UCSD-AML1 (cell line): ENCODE measurements around the gene EHD4.

Experiments used
- DNase-seq: peaks from one replicate; lab custom pipeline; 2025; ENCODE audit not compliant: unreplicated experiment; lab: John Stamatoyannopoulos, UW

EHD4 gene

DNA sequence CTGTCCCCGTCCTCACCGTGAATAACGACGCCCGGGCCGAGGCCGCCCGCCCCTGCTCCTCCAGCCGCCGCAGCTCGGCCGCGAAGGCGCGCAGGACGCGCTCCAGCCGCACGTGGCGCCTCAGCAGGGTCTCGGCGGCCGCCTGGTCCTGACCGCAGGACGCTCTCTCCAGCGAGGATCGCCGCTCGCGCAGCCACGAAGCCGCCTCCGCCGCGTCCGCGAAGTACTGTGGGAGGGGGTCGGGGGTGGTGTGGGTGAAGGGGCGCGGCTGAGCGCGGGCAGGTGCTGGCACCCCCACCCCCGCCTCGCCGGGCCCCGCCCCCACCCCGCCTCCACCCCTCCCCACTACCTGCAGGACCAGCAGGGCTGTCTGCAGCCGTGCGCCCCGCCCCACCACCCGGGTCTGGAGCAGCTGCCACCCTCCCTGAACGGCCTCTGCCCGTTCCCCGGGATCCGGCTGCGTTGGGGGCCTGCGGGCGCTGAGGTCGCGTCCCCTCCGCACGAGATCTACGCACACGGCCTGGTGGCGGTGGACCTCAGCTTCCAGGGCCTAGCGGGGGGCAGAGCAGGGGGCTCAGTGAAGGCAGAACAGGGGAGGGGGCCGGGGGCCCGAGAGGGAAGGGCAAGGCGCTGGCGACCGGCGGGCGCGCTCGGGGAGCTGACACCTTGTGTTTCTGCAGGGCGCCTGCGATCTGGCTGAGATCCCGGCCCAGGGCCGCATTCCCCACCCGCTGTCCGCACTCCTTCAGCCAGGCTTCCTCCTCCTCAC, 90.3 kb downstream of the EHD4 start:
- DNase-seq: no peak

DNA sequence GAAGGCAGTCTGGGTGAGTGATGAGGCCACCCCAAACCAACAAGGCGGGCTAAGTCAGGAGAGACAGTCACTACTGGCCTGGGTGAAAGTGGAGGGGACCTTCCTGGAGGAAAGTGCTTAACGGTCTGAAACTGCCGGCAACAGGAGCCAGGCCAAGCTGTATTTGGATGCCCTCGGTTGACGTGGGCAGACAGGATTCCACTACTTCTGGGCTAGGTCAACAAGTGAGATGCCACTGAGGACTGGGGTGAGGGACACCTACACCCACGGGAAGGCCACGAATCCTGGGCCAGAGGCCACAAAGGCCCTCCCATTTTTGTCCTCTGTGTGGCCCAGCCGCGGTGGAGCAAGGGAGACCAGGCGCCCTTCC, 90.8 kb downstream of the EHD4 start:
- no peak for DNase-seq

DNA sequence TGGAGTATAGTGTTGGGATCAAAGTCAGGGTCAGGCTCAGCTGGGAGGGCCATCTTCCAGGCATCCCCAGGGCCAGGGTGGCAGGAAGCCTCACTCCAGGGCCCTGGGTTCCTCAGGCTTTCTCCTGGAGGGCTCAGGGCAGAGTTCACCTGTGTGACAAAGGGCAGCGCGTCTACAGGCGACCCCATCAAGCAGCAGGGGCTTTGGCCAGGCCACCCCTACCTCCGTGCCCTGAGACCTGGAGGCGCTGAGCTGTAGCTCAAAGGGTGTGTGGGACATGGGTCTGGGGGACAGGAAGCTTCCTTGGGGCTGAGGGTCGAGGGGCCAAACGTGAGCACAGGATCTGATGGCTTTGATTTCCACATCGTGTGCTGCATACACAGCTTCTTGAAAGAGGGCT, 91.3 kb downstream of the EHD4 start:
- no peak for DNase-seq

DNA sequence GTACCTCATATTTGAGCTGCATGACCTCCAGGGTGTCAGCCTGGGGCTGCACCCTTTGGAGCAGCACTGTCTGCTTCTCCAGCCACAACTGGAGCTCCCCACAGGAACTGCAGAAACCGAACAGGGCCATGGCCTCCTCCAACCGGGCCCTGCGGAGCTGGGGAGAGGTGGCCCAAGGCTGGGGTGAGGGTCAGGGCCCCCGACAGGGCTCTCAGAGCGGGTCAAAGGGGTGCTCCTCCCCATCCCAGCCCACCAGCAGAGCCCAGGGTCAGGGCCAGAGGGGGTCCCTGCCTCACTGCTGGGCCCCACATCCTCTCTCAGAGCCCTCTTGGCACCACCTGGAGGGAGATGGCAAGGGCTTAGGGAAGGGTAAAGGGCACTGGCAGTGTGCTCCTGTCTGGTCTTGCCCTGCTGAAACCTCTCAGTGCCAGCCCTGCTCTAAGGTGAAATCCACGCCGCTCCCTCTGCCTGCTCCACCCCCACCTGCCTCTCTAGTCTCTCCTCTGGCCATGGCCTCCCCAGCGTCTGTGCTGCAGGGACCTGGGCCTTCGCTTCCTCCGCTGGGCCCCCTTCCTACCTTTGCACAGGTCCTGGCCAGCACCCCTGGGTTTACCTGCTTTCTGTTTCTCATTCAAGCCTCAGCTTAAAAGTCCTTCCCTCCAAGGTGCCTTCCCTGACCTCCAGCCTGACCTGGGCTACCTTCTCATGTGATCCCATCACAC, 92.0 kb downstream of the EHD4 start:
- DNase-seq: no peak

DNA sequence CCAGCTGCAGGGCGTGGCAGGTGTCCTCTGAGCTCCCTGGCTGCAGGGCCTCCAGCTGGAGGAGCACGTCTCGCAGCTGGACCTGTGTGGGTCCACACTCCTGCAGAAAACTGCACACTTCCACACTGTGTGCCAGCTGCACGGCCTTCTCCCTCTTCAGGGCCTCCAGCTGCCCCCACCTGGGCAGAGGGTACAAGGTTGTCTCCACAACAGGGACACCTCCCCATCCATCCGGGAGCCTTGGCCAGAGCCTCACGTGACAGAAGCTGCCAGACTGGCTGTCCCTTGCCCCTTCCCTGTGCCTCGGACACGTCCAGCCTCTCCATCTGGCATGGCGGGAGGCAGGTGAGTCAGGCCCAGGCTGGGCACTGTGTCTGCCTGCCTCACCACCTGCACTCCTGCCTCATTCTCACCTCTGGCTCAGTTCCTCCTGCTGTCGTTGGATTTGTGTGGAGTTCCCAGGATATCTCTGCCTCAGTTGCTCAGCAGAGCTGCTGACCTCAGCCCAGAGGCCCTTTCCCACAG, 93.0 kb downstream of the EHD4 start:
- no peak for DNase-seq

DNA sequence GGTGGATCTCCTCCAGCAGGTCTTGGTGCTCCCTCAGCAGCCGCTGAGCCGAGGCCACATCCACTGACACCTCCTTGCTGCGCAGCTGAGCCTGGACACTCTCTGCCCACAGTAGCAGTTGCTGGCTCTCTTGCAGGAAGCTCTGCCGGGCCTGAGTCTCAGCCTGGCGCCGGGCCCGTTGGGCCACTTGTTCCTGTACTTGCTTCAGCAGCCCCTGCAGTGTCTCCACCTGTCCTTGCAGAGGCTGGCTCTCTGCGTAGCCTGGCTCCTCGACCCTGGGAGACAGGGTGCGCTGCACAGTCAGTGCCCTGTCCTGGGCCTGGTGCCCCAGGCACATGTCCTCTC, 94.0 kb downstream of the EHD4 start:
- DNase-seq: no peak

DNA sequence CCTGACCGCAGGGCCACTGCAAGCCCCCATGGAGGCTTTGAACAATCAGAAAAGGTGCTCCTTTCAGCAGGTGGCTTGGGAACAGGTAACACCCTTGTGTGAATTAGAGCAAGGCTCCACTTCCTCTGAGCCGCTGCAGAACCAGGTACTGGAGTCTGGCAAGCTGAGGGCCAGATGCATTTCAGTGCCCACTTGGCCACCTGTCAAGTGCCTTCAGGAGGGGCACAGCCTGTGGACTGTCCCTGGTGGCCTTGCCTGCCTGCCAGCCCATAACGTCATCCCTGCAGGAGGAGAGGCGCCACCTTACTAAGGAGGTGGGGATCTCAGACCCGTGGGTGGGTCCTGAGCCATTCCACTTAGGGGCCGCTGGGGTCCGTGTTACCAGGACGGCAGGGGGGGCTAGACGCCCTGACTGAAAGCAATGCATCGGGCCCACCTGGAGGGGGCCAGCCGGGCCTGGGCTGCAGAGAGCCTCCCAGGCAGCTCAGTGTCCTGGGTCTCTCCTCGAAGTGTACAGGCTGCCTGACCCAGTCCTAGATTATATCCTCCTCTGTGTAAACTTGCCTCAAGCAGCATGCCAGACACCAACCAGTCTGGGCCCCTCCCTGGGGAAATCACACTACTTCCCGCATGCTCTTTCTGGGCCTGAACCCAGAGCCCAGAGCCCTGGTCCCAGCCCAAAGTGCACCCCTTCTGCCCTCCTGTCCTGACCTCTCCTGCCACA, 94.6 kb downstream of the EHD4 start:
- DNase-seq: no peak

DNA sequence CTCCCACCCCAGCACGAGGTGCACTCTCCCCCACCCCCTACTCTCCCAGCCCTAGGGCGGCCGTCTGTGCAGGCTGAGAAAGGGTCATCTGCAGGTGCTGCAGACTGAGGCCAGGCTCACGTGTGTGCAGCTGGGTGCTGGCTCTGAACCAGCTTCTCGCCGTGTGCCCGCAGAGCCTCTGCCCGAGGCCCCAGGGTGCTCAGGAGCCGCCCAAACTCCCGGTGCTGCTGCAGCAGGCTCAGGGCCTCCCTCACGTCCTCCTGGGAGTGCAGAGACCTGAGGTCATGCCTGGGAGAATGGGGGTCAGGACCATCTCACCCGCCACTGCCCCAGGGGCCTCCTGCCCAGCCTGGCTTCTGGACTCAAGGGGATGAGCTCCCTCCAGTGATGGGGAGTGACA, 95.7 kb downstream of the EHD4 start:
- DNase-seq: no peak

DNA sequence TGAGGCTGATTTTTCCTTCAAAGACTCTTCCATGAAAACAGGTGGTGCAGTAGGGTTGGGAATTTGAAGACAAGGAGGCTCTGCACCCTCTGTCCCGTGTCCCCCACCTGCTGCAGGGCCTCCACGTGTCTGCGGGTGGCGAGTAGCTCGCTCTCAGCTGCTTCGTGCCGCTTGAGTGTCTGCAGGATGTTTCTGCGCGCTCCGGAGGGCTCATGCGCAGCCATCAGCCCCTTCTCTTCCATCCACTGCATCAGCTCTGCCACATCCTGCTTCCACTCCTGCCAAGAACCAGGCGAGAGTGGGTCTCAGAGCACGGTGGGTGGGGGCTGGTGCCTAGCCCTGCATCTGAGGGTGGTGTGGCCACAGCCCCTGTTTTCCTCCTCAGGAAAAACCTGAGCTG, 96.3 kb downstream of the EHD4 start:
- no peak for DNase-seq

DNA sequence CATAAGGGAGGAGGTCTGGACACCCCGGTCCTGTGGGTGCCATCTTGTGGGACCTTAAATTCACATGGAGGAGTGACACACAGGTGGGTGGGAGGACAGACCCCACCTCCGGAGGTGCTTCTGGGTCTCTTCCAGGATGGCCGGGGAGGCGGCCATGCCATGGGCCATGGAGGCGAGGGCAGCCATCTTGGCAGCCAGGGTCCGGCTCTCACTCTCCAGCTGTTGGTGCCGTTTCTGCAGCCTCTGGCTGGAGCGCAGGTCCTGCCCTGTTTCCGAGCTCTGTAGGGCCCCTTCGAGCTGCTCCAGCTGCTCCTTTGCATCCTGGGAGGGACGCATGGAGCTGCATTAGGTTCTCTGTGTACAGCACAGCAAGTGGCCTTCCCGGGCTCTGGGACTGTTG, 97.6 kb downstream of the EHD4 start:
- no peak for DNase-seq

DNA sequence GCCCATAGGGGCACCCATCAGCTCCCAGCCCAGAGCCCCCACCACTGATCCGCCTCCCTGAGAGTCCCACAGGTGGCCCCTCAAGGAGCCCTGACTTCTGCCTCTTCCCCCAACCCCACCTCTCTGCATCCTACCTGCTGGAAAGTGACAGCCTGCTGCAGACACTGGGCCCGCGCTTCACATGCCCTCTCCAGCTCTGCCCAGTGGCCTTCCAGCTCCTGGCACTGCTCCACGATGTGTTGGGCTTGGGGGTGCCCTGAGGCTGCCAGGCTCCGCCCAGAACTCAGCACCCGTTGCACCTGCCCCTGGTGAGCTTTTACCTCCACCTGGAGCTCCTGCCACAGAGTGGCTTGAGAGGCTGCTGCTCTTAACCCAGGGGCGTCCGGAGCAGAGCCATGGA, 98.6 kb downstream of the EHD4 start:
- no peak for DNase-seq

DNA sequence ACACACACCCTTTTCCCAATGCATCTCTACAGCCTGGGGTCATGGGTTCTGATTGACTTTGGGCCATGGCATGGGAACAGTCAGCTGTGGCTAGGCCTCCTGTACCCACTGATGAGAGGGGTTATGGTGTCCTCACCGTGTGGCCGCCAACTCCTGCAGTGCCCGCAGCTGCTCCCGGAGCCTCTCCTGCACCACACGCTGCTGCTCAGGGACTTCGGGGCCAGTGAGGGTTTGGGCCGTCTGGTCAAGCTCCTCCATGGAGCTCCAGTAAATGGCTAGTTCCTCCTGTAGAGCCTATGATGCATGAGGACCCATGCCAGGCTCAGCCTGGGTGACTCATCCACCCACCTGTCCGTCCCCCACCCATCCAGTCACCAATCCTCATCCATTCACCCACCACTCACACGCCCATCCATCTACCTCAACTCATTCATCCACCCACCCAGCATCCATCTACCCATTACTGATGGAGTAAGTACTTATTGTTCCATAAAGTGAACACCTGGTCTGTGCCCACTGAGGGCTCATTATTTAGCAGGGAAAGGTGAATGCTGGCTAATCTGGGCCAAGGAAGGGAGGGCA, 100.1 kb downstream of the EHD4 start:
- no peak for DNase-seq

DNA sequence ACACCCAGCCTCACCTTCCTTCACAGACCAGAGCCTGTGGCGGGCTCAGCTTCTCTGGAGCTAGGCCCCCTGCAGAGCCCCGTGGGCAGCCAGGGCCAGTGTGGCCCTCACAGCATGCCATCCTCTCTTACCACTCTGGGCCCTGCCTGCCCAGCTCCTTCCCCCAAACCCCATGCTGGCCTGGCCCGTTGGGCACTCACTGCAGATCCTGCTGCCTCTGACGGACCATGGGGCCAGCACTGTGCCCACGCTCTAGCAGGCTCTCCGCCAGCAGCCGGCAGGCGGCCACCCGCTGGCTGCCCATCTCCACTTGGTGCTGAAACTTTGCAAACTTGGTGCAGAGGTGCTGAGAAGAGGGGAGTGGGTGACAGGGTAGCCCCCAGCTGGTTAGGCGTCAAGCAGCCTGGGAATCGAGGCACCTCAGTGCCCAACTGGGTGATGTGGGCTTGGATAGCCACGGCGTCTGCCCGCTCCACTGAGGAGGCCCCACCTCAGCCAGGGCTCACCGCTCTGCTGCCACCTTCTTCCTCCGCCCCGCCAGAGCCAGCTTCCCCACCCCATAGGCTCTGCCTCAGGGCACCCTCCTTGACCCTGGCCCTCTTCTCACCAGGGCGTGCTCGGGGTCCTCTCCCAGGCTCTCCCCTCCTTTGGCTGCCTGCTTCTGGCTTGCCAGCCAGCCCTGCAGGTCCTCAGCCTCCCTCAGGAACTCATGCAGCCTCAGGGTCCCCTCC, 101.0 kb downstream of the EHD4 start:
- no peak for DNase-seq

DNA sequence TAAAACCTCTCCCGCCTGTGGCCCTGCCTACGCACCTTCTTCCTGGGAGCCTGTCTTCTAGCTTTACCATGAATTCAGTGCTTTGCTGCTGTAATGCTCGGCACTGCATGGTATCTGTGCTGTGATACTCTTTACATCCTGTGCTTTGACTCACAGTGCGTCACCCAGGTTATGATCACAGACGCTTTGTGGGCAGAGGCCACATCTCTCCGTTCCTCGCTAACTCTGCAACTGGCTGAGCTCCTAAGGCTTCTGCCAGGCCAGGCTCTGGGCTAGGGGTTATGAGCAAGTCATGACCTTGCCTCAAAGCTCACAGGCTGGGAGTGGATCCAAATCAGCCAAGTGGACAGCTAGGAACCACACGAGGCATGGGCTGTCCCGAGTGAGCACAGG, 101.7 kb downstream of the EHD4 start:
- no peak for DNase-seq

DNA sequence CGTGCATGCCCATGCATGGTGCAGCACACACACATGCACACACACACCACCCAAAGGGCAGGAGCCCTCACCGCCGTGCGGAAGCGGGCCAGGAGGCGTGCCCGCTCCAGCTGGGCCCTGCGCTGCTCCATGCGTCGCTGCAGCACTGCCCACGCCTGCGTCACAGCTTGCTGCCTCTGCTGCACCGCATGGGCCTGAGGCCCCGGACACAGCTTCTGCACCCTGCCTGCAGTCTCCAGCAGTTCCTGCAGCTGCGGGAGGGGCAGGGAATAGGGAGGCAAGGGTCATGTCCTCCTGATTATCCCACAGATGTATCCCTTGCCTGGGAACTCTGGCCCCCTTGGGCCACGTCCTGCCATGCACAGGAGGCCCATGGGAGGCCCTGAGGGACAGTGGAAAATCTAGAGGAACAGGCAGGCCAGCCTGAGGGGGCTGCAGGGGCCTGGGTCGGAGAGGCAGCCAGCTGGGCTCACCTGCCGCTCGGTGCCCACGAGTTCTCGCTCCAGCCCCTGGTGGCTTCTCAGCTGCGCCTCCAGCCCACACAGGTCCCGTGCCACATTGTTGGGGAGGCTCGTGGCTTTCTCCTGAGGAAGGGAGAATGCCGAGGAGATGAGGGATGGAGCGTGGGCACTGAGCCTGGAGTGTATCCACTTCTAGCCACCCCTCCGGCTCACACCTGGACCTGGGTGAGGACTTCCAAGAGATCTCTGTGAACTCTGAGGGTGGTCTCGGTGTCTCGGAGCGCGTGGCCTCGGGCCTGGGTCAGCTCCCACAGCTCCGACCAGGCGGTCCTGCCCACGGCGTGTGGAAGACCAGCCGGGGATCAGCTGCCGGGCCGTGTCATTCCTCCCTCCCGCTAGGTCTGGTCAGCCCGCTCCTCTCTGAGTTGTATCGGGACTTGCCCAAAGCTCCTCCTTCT, 102.3 kb downstream of the EHD4 start:
- DNase-seq: no peak

DNA sequence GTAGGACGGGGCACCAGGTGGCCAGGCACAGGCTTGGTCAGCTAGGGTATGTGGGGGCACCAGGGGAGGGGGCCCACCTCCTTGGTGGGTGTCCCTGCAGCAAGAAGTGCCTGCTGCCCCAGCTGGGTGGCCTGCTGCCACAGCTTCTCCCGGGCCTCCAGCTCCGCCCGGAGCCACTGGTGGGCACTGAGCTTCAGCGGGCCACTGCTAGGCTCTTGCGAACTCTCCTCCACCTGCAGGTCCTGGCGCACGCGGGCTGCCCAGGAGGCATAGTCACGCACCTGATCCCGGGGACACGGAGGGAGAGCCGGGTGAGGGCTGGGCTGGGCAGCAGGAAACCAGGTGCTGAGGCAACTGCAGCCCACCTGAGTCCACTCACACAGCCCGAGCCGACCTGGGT, 104.0 kb downstream of the EHD4 start:
- no peak for DNase-seq

DNA sequence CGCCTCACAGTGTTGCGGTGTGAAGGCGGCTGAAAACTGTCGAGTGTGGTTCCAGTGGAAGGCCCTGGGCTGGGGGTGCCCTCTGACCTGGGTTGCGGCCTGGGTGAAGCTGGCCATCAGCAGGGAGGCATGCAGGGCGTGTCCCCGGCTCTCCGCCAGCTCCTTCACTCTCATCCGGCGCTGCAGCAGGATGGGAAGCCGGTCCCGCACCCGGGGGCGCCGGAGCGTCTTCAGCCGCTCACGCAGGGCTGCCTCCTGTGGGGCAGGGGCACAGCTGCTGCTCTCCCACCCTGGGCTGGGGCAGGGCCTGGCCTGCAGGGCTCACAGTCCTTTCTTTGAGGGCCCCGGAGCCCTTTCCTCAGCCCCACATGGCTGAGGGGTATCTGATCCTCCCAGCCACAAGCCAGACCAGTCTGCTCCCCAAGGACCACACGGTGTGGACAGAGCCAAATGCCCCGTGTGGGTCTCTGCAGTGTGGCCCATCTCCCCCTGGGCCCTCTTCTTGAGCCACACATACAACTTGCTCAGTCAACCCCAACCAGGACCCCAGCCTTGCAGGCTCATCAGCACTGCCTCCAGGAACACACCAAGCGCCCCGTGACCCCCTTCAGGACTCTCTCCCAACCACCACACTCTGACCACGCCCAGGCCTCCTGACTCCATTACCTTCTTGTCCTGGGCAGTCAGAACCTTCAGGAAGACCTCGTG, 105.3 kb downstream of the EHD4 start:
- DNase-seq: no peak

DNA sequence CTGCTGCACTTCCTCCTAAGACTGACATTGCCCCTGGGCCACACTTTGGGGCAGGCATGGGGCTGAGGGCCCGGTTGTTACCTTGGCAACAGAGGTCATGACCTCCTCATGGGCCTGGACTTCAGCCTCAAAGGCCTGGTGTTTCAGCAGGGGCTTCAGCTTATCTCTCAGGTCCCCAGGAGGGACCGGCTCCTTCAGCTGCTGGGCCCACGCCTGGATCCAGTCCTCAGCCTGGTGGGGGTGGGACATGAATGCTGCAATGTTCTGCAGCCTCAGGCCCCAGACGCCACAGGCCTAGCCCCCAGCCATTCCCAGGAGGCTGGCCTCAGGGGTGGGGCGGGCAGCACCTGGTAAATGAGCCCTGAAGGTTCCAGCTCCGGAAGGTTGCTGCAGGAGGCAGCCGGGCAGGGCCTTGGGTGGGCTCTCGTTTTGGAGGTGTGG, 106.1 kb downstream of the EHD4 start:
- no peak for DNase-seq

DNA sequence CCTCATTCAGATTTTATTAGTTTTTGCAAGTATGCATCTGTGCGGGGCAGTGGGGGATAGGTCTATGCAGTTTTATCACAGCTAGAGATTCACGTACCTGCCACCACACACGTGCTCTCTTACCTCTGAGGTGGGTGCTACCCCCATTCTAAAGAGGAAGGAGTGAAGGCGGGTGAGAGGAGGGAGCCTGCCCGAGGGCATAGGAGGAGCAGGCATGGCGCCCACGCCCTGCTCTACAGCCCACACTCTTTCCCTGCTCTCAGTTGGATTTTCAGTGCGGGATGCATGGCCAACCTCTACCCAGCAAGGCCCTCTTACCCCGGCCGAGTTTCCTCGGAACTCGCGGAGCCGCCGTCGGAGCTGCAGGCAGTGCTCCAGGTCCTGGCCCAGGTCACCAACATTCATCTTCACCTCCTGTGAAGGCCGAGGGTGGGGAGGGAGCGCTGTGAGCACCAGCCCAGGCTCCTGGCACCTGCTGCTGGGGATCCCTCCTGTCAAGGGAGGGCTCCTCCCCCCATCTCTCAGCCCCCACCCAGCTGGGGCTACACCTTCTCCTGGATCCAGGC, 106.8 kb downstream of the EHD4 start:
- DNase-seq: no peak
